Measurements from ENCODE around the gene SDK2.

DNA sequence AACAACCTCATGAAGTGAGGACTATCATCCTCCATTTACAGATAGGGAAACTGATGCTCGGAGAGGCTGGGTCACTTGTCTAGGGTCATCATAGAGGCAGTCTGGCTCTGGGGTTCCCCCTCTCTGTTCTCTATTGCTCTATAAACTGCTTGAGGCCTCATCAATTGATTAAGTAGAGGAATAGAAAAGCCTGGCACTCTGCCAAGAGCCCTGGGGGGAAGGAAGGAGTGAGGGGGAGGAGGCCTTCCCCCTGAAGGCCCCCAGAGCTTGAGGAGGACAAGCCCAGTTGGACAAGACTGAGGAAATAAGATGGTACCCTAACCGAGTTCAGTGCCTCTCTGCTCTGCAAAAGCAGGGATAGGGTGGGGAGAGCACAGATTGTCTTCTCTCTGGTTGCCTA, 21.0 kb downstream of the SDK2 start:
- TF ChIP-seq LEF1 (IDR thresholded peaks at IDR 0.05; ENCODE audit: borderline replicate concordance) (no peak), SP1 (IDR thresholded peaks at IDR 0.05) (no peak), SUZ12 (IDR thresholded peaks at IDR 0.05) (no peak), ZNF384 (IDR thresholded peaks at IDR 0.05) (no peak), L3MBTL2 (conservative IDR thresholded peaks at IDR 0.05) (no peak), FOXA1 (IDR thresholded peaks at IDR 0.05) (no peak), BHLHE40 (IDR thresholded peaks at IDR 0.05; ENCODE audit: borderline replicate concordance) (no peak), ELF4 (IDR thresholded peaks at IDR 0.05) (no peak)
- TF ChIP-seq, protein P1, sequence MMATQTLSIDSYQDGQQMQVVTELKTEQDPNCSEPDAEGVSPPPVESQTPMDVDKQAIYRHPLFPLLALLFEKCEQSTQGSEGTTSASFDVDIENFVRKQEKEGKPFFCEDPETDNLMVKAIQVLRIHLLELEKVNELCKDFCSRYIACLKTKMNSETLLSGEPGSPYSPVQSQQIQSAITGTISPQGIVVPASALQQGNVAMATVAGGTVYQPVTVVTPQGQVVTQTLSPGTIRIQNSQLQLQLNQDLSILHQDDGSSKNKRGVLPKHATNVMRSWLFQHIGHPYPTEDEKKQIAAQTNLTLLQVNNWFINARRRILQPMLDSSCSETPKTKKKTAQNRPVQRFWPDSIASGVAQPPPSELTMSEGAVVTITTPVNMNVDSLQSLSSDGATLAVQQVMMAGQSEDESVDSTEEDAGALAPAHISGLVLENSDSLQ (IDR thresholded peaks at IDR 0.05) = no peak
